OCI-LY1 (cell line): ENCODE data around the gene TMEM88.

Experiments
- EZH2 ChIP-seq: fragments of 200-600 bp; sonication (generic), shearing (Covaris generic); IDR thresholded peaks from 2 replicates; pipeline ENCODE4 v1.8.0; 2017; ENCODE audit warnings: borderline replicate concordance, mixed run types, mild to moderate bottlenecking, antibody characterized with exemption, low read length, moderate library complexity, mixed read lengths
- TF ChIP-seq, protein P1 (sequence below): fragments of 200-600 bp; sonication (generic), shearing (Covaris generic); IDR thresholded peaks from 2 replicates; pipeline ENCODE4 v1.5.1; 2017; ENCODE audit warnings: mild to moderate bottlenecking, antibody characterized with exemption, low read length, moderate library complexity, mixed read lengths

DNA sequence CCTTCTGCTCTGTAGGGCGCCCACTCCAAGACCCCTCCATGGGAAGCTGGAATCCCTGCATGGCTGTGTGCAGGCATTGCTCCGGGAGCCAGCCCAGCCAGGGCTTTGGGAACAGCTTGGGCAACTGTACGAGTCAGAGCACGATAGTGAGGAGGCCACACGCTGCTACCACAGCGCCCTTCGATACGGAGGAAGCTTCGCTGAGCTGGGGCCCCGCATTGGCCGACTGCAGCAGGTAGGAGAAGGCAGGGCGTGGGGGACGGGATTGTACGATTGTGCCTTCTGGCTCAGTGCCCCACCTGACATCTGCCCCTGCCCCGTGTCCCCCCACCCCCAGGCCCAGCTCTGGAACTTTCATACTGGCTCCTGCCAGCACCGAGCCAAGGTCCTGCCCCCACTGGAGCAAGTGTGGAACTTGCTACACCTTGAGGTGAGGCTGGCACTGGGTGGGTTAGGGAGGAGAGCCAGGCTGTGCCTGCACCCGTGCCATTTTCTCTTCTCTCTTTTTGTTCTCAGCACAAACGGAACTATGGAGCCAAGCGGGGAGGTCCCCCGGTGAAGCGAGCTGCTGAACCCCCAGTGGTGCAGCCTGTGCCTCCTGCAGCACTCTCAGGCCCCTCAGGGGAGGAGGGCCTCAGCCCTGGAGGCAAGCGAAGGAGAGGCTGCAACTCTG, 8.7 kb upstream of the TMEM88 start:
- TF ChIP-seq, protein P1, sequence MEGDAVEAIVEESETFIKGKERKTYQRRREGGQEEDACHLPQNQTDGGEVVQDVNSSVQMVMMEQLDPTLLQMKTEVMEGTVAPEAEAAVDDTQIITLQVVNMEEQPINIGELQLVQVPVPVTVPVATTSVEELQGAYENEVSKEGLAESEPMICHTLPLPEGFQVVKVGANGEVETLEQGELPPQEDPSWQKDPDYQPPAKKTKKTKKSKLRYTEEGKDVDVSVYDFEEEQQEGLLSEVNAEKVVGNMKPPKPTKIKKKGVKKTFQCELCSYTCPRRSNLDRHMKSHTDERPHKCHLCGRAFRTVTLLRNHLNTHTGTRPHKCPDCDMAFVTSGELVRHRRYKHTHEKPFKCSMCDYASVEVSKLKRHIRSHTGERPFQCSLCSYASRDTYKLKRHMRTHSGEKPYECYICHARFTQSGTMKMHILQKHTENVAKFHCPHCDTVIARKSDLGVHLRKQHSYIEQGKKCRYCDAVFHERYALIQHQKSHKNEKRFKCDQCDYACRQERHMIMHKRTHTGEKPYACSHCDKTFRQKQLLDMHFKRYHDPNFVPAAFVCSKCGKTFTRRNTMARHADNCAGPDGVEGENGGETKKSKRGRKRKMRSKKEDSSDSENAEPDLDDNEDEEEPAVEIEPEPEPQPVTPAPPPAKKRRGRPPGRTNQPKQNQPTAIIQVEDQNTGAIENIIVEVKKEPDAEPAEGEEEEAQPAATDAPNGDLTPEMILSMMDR: no peak
- no peak for TF ChIP-seq EZH2
